Suprapubic skin (tissue), 4 donors: Measurements from ENCODE around the gene TMEM163.

Experiments
- CTCF ChIP-seq, 2 donors: fragments of 200-600 bp in 1 of 2; fragments of 450-650 bp in 1 of 2; sonication (generic) in 1 of 2; IDR thresholded peaks; one replicate each; pipeline ENCODE4 v1.5.1; 2016 to 2019; ENCODE audit warnings: antibody characterized with exemption in 2 of 2, mild to moderate bottlenecking in 1 of 2, moderate library complexity in 1 of 2
- EP300 ChIP-seq: sonication (generic); formaldehyde crosslinking; IDR thresholded peaks from one replicate; pipeline ENCODE4 v1.6.1; 2017; ENCODE audit warnings: antibody characterized with exemption
- POLR2A ChIP-seq, 2 donors: fragments of 450-650 bp; IDR thresholded peaks; one replicate each; pipeline ENCODE4 v1.6.1; 2017; ENCODE audit warnings: antibody characterized with exemption in 2 of 2, mild to moderate bottlenecking in 2 of 2, moderate library complexity in 2 of 2
- POLR2AphosphoS5 ChIP-seq, 3 donors: sonication (generic); formaldehyde crosslinking; IDR thresholded peaks; one replicate each; pipeline ENCODE4 v1.6.1; 2017; ENCODE audit warnings: antibody characterized with exemption in 3 of 3

DNA sequence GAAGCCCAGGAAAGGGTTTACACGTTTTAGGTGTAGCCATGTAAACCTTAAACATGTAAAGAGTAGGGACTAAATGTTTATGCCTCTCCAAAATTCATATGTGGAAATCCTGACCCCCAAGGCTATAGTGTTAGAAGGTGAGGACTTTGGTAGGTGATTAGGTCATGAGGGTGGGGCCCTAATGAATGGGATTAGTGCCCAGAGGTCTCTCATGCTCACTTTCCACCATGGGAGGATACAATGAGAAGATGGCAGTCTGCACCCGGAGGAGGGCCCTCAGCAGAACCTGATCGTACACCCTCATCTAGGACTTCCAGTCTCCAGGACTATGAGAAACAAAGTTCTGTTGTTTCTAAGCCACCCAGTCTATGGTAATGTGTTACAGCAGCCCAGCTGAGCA, 119.6 kb downstream of the TMEM163 start:
- no peak for TF ChIP-seq CTCF (IDR thresholded peaks at IDR 0.05)
- TF ChIP-seq EP300 = no peak
- no peak for TF ChIP-seq POLR2A (IDR thresholded peaks at IDR 0.05)
- TF ChIP-seq POLR2AphosphoS5 (IDR thresholded peaks at IDR 0.05) = no peak
